ENCODE measurements around the gene SGMS1. TPM values are rescaled to one million over a fixed set of nuclear protein-coding genes. Genes with fewer than 3 reads are reported as not detected.

SGMS1 gene
- total RNA-seq, 3 donors from 2014 or later (not counting 1 experiment from before 2014, with no cell fraction given) = 24.5 to 32.7 (median 30.4) TPM

GRCh38 chr10:50316695-50317648 lies 306.8 kb downstream of the SGMS1 start:
- Mint-ChIP-seq H3K36me3 (no peaks in the 10 kb centered on the region), H3K9me3 (no peaks in the 10 kb centered on the region), H3K27me3 (ENCODE audit: low read depth in 2 of 2) (no peaks in the 10 kb centered on the region), H3K4me3 (no peak overlapping the region), H3K27ac (no peak overlapping the region), H3K4me1 (peaks cover 10 to 21% of the 10 kb centered on the region in 2 donors)
- Histone ChIP-seq H3K9me3 (ENCODE audit: control insufficient read depth, insufficient read depth, low read length) (no peaks in the 10 kb centered on the region), H3K4me1 (ENCODE audit: control insufficient read depth, insufficient read depth, low read length) (no peaks in the 10 kb centered on the region), H3K36me3 (ENCODE audit: control insufficient read depth, insufficient read depth, low read length) (peaks cover 3% of the 10 kb centered on the region), H3K27me3 (ENCODE audit: control insufficient read depth, insufficient read depth, low read length) (no peaks in the 10 kb centered on the region), H3K4me3 (ENCODE audit: low read length) (no peak overlapping the region), H3K27ac (ENCODE audit: low read length) (no peak overlapping the region)
- TF ChIP-seq CTCF (IDR thresholded peaks at IDR 0.05) = no peak
- ATAC-seq = no peak
- no peak for DNase-seq
- intact Hi-C loops (cut with micrococcal nuclease) = no loop called here
- 85% methylated on average over 5 of the region's 5 CpGs for WGBS (ENCODE audit: insufficient coverage)

GRCh38 chr10:50316174-50316573 lies 307.6 kb downstream of the SGMS1 start:
- no peak overlapping the region for H3K27ac Mint-ChIP-seq
- no peaks in the 10 kb centered on the region for H3K27me3 Mint-ChIP-seq (ENCODE audit: low read depth in 2 of 2)
- H3K4me3 Mint-ChIP-seq = no peak overlapping the region
- Histone ChIP-seq H3K27me3 (ENCODE audit: control insufficient read depth, insufficient read depth, low read length) (no peaks in the 10 kb centered on the region), H3K4me3 (ENCODE audit: low read length) (no peak overlapping the region), H3K9me3 (ENCODE audit: control insufficient read depth, insufficient read depth, low read length) (no peaks in the 10 kb centered on the region), H3K27ac (ENCODE audit: low read length) (no peak overlapping the region), H3K36me3 (ENCODE audit: control insufficient read depth, insufficient read depth, low read length) (peaks cover 4% of the 10 kb centered on the region), H3K4me1 (ENCODE audit: control insufficient read depth, insufficient read depth, low read length) (no peaks in the 10 kb centered on the region)
- TF ChIP-seq CTCF (IDR thresholded peaks at IDR 0.05) = no peak
- intact Hi-C loops (cut with micrococcal nuclease) = no loop called here
- no peak for DNase-seq
- H3K9me3 Mint-ChIP-seq = no peaks in the 10 kb centered on the region
- H3K4me1 Mint-ChIP-seq = peaks cover 10 to 21% of the 10 kb centered on the region in 2 donors
- WGBS (ENCODE audit: insufficient coverage) = 99% methylated on average over 3 of the region's 3 CpGs
- ATAC-seq = no peak
- H3K36me3 Mint-ChIP-seq = no peaks in the 10 kb centered on the region

- H3K27ac Mint-ChIP-seq = no peak overlapping the region
- no peak for ATAC-seq
These were observed 308.3 kb downstream of the SGMS1 start for GRCh38 chr10:50315424-50315823.

More at GRCh38 chr10:50315424-50315823, 308.3 kb downstream of the SGMS1 start:
- H3K4me3 ChIP-seq (ENCODE audit: low read length) = no peak overlapping the region
- Mint-ChIP-seq H3K27me3 (ENCODE audit: low read depth in 2 of 2) (no peaks in the 10 kb centered on the region), H3K4me3 (no peak overlapping the region), H3K9me3 (no peaks in the 10 kb centered on the region), H3K36me3 (no peaks in the 10 kb centered on the region), H3K4me1 (peaks cover 10 to 21% of the 10 kb centered on the region in 2 donors)
- no peaks in the 10 kb centered on the region for H3K9me3 ChIP-seq (ENCODE audit: control insufficient read depth, insufficient read depth, low read length)
- intact Hi-C loops (cut with micrococcal nuclease) = no loop called here
- H3K36me3 ChIP-seq (ENCODE audit: control insufficient read depth, insufficient read depth, low read length) = peaks cover 7% of the 10 kb centered on the region
- no peak overlapping the region for H3K27ac ChIP-seq (ENCODE audit: low read length)
- no peaks in the 10 kb centered on the region for H3K4me1 ChIP-seq (ENCODE audit: control insufficient read depth, insufficient read depth, low read length)
- H3K27me3 ChIP-seq (ENCODE audit: control insufficient read depth, insufficient read depth, low read length) = no peaks in the 10 kb centered on the region
- DNase-seq = no peak
- TF ChIP-seq CTCF (IDR thresholded peaks at IDR 0.05) = no peak
